ENCODE results near the gene NCF2.
A peak's percentile ranks its signal among the peaks of the same experiment; 100 is the strongest.
"Not testable (repeated sequence)": the region's sequence is repeated elsewhere in the genome, so short reads cannot be mapped to it uniquely, and the experiment has no call there.

The NCF2 gene

DNA sequence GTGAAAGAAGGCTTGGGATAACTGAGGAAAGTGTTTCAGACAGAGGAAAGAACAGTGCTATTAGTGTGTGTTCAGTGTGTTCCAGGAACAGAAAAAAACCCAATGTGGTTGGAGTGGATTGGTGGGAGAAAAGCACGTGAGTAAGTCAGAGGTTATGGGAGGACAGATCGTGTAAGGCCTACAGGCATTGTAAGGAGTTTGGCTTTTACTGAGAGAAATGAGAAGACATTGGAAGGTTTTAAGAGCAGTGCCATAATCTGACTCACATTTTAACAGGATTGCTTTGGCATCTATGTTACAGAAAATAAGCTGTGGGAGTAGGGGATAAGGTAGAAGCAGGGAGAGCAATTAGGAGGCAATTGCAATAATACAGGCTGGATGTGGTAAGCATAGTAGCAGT lies 40.5 kb upstream of the NCF2 start:
- Histone ChIP-seq H3K27ac (peak overlapping the region; percentile 55), H3K4me3 (ENCODE audit: low read depth in 1 of 2, low read length in 1 of 2) (peak overlapping the region in 1 of 2 experiments; percentile 77), H3K9me3 (no peaks in the 10 kb centered on the region), H3K4me1 (ENCODE audit: control insufficient read depth in 1 of 2, insufficient read depth in 1 of 2, low read depth in 1 of 2, low read length in 1 of 2) (peaks cover 75 to 80% of the 10 kb centered on the region in 2 experiments), H3K27me3 (no peaks in the 10 kb centered on the region), H3K36me3 (peaks cover 68% of the 10 kb centered on the region)
- TF ChIP-seq, protein P1, sequence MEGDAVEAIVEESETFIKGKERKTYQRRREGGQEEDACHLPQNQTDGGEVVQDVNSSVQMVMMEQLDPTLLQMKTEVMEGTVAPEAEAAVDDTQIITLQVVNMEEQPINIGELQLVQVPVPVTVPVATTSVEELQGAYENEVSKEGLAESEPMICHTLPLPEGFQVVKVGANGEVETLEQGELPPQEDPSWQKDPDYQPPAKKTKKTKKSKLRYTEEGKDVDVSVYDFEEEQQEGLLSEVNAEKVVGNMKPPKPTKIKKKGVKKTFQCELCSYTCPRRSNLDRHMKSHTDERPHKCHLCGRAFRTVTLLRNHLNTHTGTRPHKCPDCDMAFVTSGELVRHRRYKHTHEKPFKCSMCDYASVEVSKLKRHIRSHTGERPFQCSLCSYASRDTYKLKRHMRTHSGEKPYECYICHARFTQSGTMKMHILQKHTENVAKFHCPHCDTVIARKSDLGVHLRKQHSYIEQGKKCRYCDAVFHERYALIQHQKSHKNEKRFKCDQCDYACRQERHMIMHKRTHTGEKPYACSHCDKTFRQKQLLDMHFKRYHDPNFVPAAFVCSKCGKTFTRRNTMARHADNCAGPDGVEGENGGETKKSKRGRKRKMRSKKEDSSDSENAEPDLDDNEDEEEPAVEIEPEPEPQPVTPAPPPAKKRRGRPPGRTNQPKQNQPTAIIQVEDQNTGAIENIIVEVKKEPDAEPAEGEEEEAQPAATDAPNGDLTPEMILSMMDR (IDR thresholded peaks at IDR 0.05), result no peak

DNA sequence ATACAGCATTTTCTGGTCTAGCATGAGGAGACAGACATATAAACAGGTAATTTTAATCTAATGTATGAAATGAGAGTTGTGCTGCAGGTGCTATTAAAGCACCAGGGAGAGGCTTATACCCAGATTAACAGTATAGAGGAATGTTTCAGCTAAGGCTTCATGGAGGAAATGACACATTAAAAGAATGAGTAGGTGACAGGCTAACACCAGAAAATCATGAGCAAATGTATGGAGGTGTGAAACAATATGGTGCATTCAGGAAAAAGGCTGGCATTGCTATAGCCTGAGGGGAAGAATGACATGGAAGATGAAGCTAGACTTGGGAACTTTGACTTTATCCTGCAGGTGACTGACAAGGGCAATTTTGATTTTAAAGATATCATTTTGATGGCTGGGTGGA lies 38.3 kb upstream of the NCF2 start:
- H3K9me3 ChIP-seq, result no peaks in the 10 kb centered on the region

DNA sequence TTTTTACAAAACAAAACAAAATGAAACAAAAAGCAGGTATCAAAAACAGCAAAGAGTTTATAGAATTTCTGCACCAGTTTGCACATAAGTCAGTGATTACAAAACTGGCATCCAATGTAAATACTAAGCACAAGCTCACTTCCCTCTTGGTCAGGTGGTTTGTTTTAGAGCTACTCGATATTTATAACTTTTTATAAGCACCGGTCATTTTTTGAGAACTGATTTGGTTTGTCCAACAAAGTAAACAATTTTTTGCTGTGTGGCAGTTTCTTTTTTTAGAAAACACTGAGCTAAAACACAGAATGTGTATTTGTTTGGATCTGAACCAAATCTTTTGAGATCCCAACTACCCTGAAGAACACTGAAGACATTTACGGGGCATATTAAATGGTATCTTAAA lies 36.0 kb upstream of the NCF2 start:
- Histone ChIP-seq H3K4me3 (ENCODE audit: low read depth in 1 of 2, low read length in 1 of 2) (peak overlapping the region in 1 of 2 experiments; percentile 3), H3K4me1 (ENCODE audit: control insufficient read depth in 1 of 2, insufficient read depth in 1 of 2, low read depth in 1 of 2, low read length in 1 of 2) (peaks cover 71 to 90% of the 10 kb centered on the region in 2 experiments), H3K27ac (peak overlapping the region; percentile 81), H3K36me3 (peaks cover 81% of the 10 kb centered on the region)
- not testable (repeated sequence) for H3K9me3 ChIP-seq, H3K27me3 ChIP-seq

More for the DNA sequence above, 38.3 kb upstream of the NCF2 start:
- no peaks in the 10 kb centered on the region for H3K27me3 ChIP-seq
- TF ChIP-seq, protein P1 (IDR thresholded peaks at IDR 0.05), result no peak
- peaks cover 78 to 90% of the 10 kb centered on the region in 2 experiments for H3K4me1 ChIP-seq (ENCODE audit: control insufficient read depth in 1 of 2, insufficient read depth in 1 of 2, low read depth in 1 of 2, low read length in 1 of 2)
- H3K27ac ChIP-seq, result peak overlapping the region; percentile 61
- H3K4me3 ChIP-seq (ENCODE audit: low read depth in 1 of 2, low read length in 1 of 2), result no peak overlapping the region
- H3K36me3 ChIP-seq, result peaks cover 90% of the 10 kb centered on the region

DNA sequence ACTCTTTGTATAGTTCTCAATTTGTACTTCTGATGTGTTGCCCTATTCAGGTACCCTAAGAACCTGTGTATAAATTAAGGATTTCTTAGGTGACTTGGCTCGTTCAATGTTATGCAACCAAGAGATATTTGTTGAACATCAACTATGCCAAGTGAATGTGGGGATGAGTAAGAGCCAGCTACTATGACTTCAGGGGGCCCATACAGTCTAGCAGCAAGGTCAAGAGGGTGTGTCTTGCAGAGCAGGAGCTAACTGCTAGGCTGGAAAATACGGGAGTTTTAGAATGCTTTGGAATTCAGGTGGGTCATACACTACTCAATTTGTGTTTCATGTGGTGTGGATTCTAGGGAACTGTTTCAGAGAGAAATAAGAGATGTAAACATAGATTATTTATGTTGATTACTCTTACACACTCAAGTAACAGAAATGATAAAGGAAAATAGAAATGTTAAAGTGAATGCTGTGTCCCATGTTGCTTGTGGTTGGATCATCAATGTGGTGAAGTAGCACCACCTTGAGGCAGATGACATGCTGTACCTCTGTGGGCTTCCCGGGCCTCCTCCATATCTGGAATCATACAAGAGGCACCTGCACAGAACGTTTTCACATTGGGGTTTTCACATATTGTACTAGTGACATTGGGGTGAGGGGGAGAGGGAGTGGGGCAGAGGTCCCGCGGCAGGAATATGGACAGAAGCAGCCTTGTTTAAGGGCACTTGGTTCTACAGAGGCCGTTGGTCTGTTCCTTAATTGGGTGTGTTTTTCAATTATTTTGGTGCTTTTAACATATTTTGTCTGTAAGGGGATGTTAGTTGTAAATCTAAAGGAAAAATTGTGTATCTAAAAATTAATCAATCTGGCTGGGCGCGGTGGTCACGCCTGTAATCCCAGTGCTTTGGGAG lies 32.9 kb upstream of the NCF2 start:
- H3K4me3 ChIP-seq (ENCODE audit: low read depth in 1 of 2, low read length in 1 of 2), result no peak overlapping the region
- no peaks in the 10 kb centered on the region for H3K9me3 ChIP-seq
- peaks cover 50% of the 10 kb centered on the region for H3K36me3 ChIP-seq
- TF ChIP-seq, protein P1 (IDR thresholded peaks at IDR 0.05), result peak; percentile 77
- H3K27ac ChIP-seq, result peak overlapping the region; percentile 81
- H3K27me3 ChIP-seq, result no peaks in the 10 kb centered on the region
- peaks cover 42 to 63% of the 10 kb centered on the region in 2 experiments for H3K4me1 ChIP-seq (ENCODE audit: control insufficient read depth in 1 of 2, insufficient read depth in 1 of 2, low read depth in 1 of 2, low read length in 1 of 2)

DNA sequence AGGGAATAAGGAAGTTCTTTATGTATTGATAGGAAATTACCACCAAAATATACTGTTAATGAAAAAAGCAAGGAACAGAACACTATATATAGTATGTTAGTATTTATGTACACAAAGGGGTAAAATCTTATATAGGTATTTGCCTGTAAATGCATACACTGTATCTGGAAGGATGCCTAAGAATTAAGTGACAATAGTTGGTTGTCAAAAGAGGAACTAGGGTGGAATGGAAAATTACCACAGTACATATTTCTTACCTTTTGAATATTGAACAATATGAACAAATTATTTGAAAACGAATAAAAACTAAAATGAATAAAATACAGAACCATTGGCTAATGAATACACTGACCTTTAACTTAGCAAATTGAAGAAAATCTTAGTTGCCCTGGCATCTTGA lies 31.8 kb upstream of the NCF2 start:
- TF ChIP-seq, protein P1 (IDR thresholded peaks at IDR 0.05), result no peak
- Histone ChIP-seq H3K9me3 (no peaks in the 10 kb centered on the region), H3K4me1 (ENCODE audit: control insufficient read depth in 1 of 2, insufficient read depth in 1 of 2, low read depth in 1 of 2, low read length in 1 of 2) (peaks cover 37 to 55% of the 10 kb centered on the region in 2 experiments), H3K4me3 (ENCODE audit: low read depth in 1 of 2, low read length in 1 of 2) (no peak overlapping the region), H3K27me3 (no peaks in the 10 kb centered on the region), H3K36me3 (peaks cover 40% of the 10 kb centered on the region), H3K27ac (peak overlapping the region; percentile 81)

DNA sequence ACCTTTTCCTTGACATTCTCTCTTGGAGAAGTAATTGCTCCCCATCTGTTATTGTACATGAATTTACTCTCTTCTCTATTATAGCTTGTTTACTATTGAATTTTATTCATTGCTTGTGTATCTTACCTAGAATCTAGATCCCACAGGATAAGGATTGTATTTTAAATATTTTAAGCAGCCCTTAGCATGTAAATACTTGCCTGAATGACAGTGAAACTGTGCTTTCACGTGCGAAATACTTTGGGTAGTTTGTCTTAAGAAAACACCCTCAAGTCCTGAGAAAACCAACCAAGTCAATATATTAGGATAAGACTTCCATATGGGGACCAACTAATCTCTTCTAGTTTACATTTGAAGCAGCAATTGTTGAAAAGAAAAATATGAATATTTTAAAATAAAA lies 30.1 kb upstream of the NCF2 start:
- Histone ChIP-seq H3K36me3 (peaks cover 25% of the 10 kb centered on the region), H3K9me3 (no peaks in the 10 kb centered on the region), H3K27me3 (no peaks in the 10 kb centered on the region), H3K4me3 (ENCODE audit: low read depth in 1 of 2, low read length in 1 of 2) (no peak overlapping the region), H3K4me1 (ENCODE audit: control insufficient read depth in 1 of 2, insufficient read depth in 1 of 2, low read depth in 1 of 2, low read length in 1 of 2) (peaks cover 20 to 38% of the 10 kb centered on the region in 2 experiments), H3K27ac (peak overlapping the region; percentile 19)
- TF ChIP-seq, protein P1 (IDR thresholded peaks at IDR 0.05), result no peak
